ENCODE measurements around the gene SLC9A8.

DNA sequence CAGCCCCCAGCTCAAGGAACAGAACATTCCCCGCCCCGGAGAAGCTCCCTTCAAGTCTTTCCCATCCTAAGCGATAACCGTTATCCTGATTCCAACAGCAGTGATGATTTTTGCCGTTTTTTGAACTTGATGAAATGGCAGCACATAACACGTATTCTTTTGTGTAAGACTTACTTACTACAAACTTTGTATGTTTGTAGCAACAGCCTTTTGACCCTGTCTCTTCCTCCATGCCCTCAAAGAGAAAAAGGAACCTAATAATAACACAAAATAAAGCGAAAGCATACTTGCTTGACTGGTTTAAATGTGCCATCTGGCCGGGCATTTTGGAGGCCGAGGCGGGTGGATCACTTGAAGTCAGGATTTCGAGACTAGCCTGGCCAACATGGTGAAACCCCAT, 26.4 kb upstream of the SLC9A8 start:
- no peak for TF ChIP-seq POLR2AphosphoS5 (IDR thresholded peaks at IDR 0.05; ENCODE audit: insufficient read depth in 1 of 2, low read depth in 1 of 2)
- TF ChIP-seq, protein P1, sequence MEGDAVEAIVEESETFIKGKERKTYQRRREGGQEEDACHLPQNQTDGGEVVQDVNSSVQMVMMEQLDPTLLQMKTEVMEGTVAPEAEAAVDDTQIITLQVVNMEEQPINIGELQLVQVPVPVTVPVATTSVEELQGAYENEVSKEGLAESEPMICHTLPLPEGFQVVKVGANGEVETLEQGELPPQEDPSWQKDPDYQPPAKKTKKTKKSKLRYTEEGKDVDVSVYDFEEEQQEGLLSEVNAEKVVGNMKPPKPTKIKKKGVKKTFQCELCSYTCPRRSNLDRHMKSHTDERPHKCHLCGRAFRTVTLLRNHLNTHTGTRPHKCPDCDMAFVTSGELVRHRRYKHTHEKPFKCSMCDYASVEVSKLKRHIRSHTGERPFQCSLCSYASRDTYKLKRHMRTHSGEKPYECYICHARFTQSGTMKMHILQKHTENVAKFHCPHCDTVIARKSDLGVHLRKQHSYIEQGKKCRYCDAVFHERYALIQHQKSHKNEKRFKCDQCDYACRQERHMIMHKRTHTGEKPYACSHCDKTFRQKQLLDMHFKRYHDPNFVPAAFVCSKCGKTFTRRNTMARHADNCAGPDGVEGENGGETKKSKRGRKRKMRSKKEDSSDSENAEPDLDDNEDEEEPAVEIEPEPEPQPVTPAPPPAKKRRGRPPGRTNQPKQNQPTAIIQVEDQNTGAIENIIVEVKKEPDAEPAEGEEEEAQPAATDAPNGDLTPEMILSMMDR (IDR thresholded peaks at IDR 0.05): no peak

All from vagina (tissue), 2 donors.